Panc1 (cell line): ENCODE results near the gene LRGUK. TPM values are rescaled to one million over a fixed set of nuclear protein-coding genes. Genes with fewer than 3 reads are reported as not detected.

ENCODE experiments used
- ATAC-seq: fragments of 200-7000 bp; cut with Tn5 transposase; 2 replicates; pipeline ENCODE4 v1.9.1; 2020; ENCODE audit warnings: mild to moderate bottlenecking, moderate library complexity
- BruUV-seq: library from RNA; stranded (reverse); fragments of 400-500 nt; replicated peaks from 2 replicates; lab custom pipeline; 2021; lab: Mats Ljungman, UMichigan
- CTCF ChIA-PET: fragments of 300-600 bp; sonication (Branson Sonifier 250); formaldehyde crosslinking; loops from one replicate; lab custom pipeline; 2022; ENCODE audit warnings: antibody characterized with exemption; lab: Charles Lee
- POLR2A ChIA-PET: fragments of 300-600 bp; sonication (Branson Sonifier 250); formaldehyde crosslinking; loops from one replicate; lab custom pipeline; 2022; ENCODE audit warnings: antibody characterized with exemption; lab: Charles Lee
- DNase-seq: peaks from one replicate; pipeline ENCODE4 v3.0.0-alpha.2; 2010; ENCODE audit warnings: low read depth, low spot score
- H3K27ac ChIP-seq: 2 replicates; pipeline ENCODE4 v1.5.1; 2011; ENCODE audit warnings: mild to moderate bottlenecking, low read length, inconsistent platforms
- H3K27me3 ChIP-seq: fragments of 200-500 bp; sonication (Bioruptor generic); 2 replicates; pipeline ENCODE4 v1.6.0; 2014; ENCODE audit warnings: low read length, inconsistent platforms; ENCODE audit not compliant: control insufficient read depth, insufficient read depth
- H3K36me3 ChIP-seq: fragments of 200-500 bp; sonication (Bioruptor generic); 2 replicates; pipeline ENCODE4 v1.5.1; 2014; ENCODE audit warnings: inconsistent platforms, mild to moderate bottlenecking, low read length, moderate library complexity; ENCODE audit not compliant: control insufficient read depth, insufficient read depth
- H3K4me1 ChIP-seq: 2 replicates; pipeline ENCODE4 v1.5.1; 2011; ENCODE audit warnings: inconsistent platforms, mild to moderate bottlenecking, low read length, moderate library complexity; ENCODE audit not compliant: control insufficient read depth, insufficient read depth
- H3K4me3 ChIP-seq, 2 experiments: 2 replicates each; pipeline ENCODE4 v1.5.1; 2011 to 2012; ENCODE audit warnings: low read depth in 2 of 2, low read length in 2 of 2, mild to moderate bottlenecking in 2 of 2, inconsistent platforms in 1 of 2, moderate library complexity in 1 of 2
- H3K9me3 ChIP-seq: fragments of 200-500 bp; sonication (Bioruptor generic); 2 replicates; pipeline ENCODE4 v1.5.1; 2014; ENCODE audit warnings: low read depth, mild to moderate bottlenecking, inconsistent platforms, low read length, moderate library complexity; ENCODE audit not compliant: control insufficient read depth, insufficient read depth
- CTCF ChIP-seq: fragments of 450-650 bp; IDR thresholded peaks from 2 replicates; pipeline ENCODE4 v1.5.1; 2017; ENCODE audit warnings: mild to moderate bottlenecking
- POLR2AphosphoS5 ChIP-seq: IDR thresholded peaks from 2 replicates; pipeline ENCODE4 v1.6.1; 2012; ENCODE audit warnings: mild to moderate bottlenecking, low read depth, low read length, moderate library complexity
- REST ChIP-seq, 2 experiments: IDR thresholded peaks; 2 replicates each; pipeline ENCODE4 v1.6.1; 2011 to 2012; ENCODE audit warnings: low read depth in 2 of 2, control low read depth in 1 of 2, low read length in 1 of 2, mild to moderate bottlenecking in 1 of 2, moderate library complexity in 1 of 2; ENCODE audit not compliant: insufficient read depth in 1 of 2
- SIN3A ChIP-seq: IDR thresholded peaks from 2 replicates; pipeline ENCODE4 v1.6.1; 2012; ENCODE audit warnings: low read depth, mild to moderate bottlenecking, low read length, moderate library complexity, borderline replicate concordance; ENCODE audit not compliant: insufficient read depth
- TCF7L2 ChIP-seq: IDR thresholded peaks from 2 replicates; pipeline ENCODE4 v1.6.1; 2011; ENCODE audit warnings: mild to moderate bottlenecking, low read depth, low read length, inconsistent platforms
- in situ Hi-C: cut with HindIII; loops from 2 replicates; pipeline ENCODE4 v1.10.0; 2016; ENCODE audit warnings: low sequenced_read_pairs, low pct_unique_long_range_greater_than_20kb
- intact Hi-C: fragments of 100-400 bp; cut with micrococcal nuclease; formaldehyde crosslinking; loops from one replicate; pipeline ENCODE4 v1.10.0; 2022; ENCODE audit not compliant: unreplicated experiment
- total RNA-seq: library from RNA; stranded (reverse); gene quantifications from one replicate; pipeline ENCODE4 v1.2.1, GENCODE V29; 2021; ENCODE audit not compliant: unreplicated experiment

Gene LRGUK
- total RNA-seq, 1 experiment from 2014 or later = 0.23 TPM

- CTCF ChIA-PET = no interaction called here
- Histone ChIP-seq H3K4me1 (no peaks in the 10 kb centered on the region), H3K27me3 (peaks cover 11% of the 10 kb centered on the region; the same call in 1 of the 2 replicates), H3K9me3 (no peaks in the 10 kb centered on the region), H3K4me3 (no peak overlapping the region), H3K27ac (no peak overlapping the region), H3K36me3 (no peaks in the 10 kb centered on the region)
- DNase-seq = no peak
- TF ChIP-seq POLR2AphosphoS5 (no peak), CTCF (no peak), SIN3A (no peak), TCF7L2 (no peak), REST (IDR thresholded peaks at IDR 0.05; ENCODE audit: insufficient read depth in 1 of 2, low read depth in 2 of 2, low read length in 1 of 2) (no peak)
- POLR2A ChIA-PET = no interaction called here
- no peak for ATAC-seq
- BruUV-seq = no TSS peak
- in situ Hi-C loops = no loop called here
- intact Hi-C loops = no loop called here
These were observed 28.1 kb downstream of the LRGUK start for GRCh38 chr7:134155206-134155605.

- no TSS peak for BruUV-seq
- H3K4me3 ChIP-seq = no peak overlapping the region
- no peak overlapping the region for H3K27ac ChIP-seq
- H3K9me3 ChIP-seq = no peaks in the 10 kb centered on the region
- in situ Hi-C loops (no loop called here), intact Hi-C loops (no loop called here)
- CTCF ChIA-PET = no interaction called here
- ATAC-seq = no peak
- TF ChIP-seq POLR2AphosphoS5 = no peak
- no peak for TF ChIP-seq SIN3A
- no peak for TF ChIP-seq CTCF
- TF ChIP-seq TCF7L2 = no peak
- TF ChIP-seq REST (IDR thresholded peaks at IDR 0.05; ENCODE audit: insufficient read depth in 1 of 2, low read depth in 2 of 2, low read length in 1 of 2) = no peak
- POLR2A ChIA-PET = no interaction called here
- H3K36me3 ChIP-seq = no peaks in the 10 kb centered on the region
- DNase-seq = no peak
- H3K27me3 ChIP-seq = peaks cover 15% of the 10 kb centered on the region; the same call in 1 of the 2 replicates
- no peaks in the 10 kb centered on the region for H3K4me1 ChIP-seq
These were observed 28.7 kb downstream of the LRGUK start for GRCh38 chr7:134155871-134156270.
